H9 (cell line): ENCODE results near the gene EMB. TPM values are rescaled to one million over a fixed set of nuclear protein-coding genes. Genes with fewer than 3 reads are reported as not detected.
"Not testable (repeated sequence)": the region's sequence is repeated elsewhere in the genome, so short reads cannot be mapped to it uniquely, and the experiment has no call there.

Experiments
- DNase-seq: peaks from one replicate; pipeline ENCODE4 v3.0.0-alpha.2; 2017
- H2AFZ ChIP-seq: one replicate; pipeline ENCODE4 v1.6.1; 2013; ENCODE audit warnings: mild to moderate bottlenecking, low read length, control low read depth, moderate library complexity
- H2AK5ac ChIP-seq: 2 replicates; pipeline ENCODE4 v1.6.1; 2013; ENCODE audit warnings: low read length, control low read depth, mixed read lengths; ENCODE audit not compliant: insufficient read length
- H2BK120ac ChIP-seq: one replicate; pipeline ENCODE4 v1.6.1; 2013; ENCODE audit warnings: low read depth, mild to moderate bottlenecking, low read length, control low read depth, inconsistent platforms; ENCODE audit not compliant: poor library complexity, severe bottlenecking
- H2BK12ac ChIP-seq: 2 replicates; pipeline ENCODE4 v1.6.1; 2013; ENCODE audit warnings: low read length, control low read depth, mixed read lengths, low read depth; ENCODE audit not compliant: insufficient read length
- H2BK15ac ChIP-seq: 2 replicates; pipeline ENCODE4 v1.6.1; 2013; ENCODE audit warnings: low read depth, low read length, control low read depth
- H2BK20ac ChIP-seq: one replicate; pipeline ENCODE4 v1.6.1; 2013; ENCODE audit warnings: low read depth, mild to moderate bottlenecking, low read length, control low read depth, inconsistent platforms; ENCODE audit not compliant: poor library complexity, severe bottlenecking
- H2BK5ac ChIP-seq: 2 replicates; pipeline ENCODE4 v1.6.1; 2013; ENCODE audit warnings: low read length, control low read depth, mixed read lengths; ENCODE audit not compliant: insufficient read length
- H3K14ac ChIP-seq: 2 replicates; pipeline ENCODE4 v1.6.1; 2013; ENCODE audit warnings: low read length, control low read depth; ENCODE audit not compliant: insufficient read depth
- H3K18ac ChIP-seq: 2 replicates; pipeline ENCODE4 v1.6.1; 2013; ENCODE audit warnings: low read depth, mild to moderate bottlenecking, mixed read lengths, low read length, control low read depth; ENCODE audit not compliant: insufficient read length
- H3K23ac ChIP-seq: 2 replicates; pipeline ENCODE4 v1.6.1; 2013; ENCODE audit warnings: low read length, control low read depth, mixed read lengths, low read depth; ENCODE audit not compliant: insufficient read length
- H3K23me2 ChIP-seq: 2 replicates; pipeline ENCODE4 v1.6.1; 2013; ENCODE audit warnings: low read depth, mild to moderate bottlenecking, mixed read lengths, low read length, control low read depth; ENCODE audit not compliant: insufficient read length, poor library complexity, severe bottlenecking
- H3K27ac ChIP-seq: 2 replicates; pipeline ENCODE4 v1.5.1; 2013; ENCODE audit warnings: low read length, control low read depth, mixed read lengths, low read depth; ENCODE audit not compliant: insufficient read length
- H3K27me3 ChIP-seq: 2 replicates; pipeline ENCODE4 v1.6.1; 2013; ENCODE audit warnings: low read length, control low read depth, inconsistent platforms; ENCODE audit not compliant: insufficient read depth
- H3K4ac ChIP-seq: 2 replicates; pipeline ENCODE4 v1.6.1; 2013; ENCODE audit warnings: low read depth, mild to moderate bottlenecking, control low read depth, inconsistent platforms, low read length, moderate library complexity
- H3K4me1 ChIP-seq: 2 replicates; pipeline ENCODE4 v1.6.1; 2013; ENCODE audit warnings: low read length, control low read depth, inconsistent platforms; ENCODE audit not compliant: insufficient read depth
- H3K4me2 ChIP-seq: 2 replicates; pipeline ENCODE4 v1.6.1; 2013; ENCODE audit warnings: low read length, control low read depth, mixed read lengths; ENCODE audit not compliant: insufficient read length, insufficient read depth
- H3K56ac ChIP-seq: 2 replicates; pipeline ENCODE4 v1.6.1; 2013; ENCODE audit warnings: low read depth, mild to moderate bottlenecking, mixed read lengths, low read length, control low read depth; ENCODE audit not compliant: insufficient read length
- H3K79me1 ChIP-seq: 2 replicates; pipeline ENCODE4 v1.6.1; 2013; ENCODE audit warnings: low read depth, mild to moderate bottlenecking, moderate library complexity, low read length, control low read depth, inconsistent platforms; ENCODE audit not compliant: insufficient read depth, poor library complexity, severe bottlenecking
- H3K79me2 ChIP-seq: 2 replicates; pipeline ENCODE4 v1.6.1; 2013; ENCODE audit warnings: low read length, control low read depth, inconsistent platforms; ENCODE audit not compliant: insufficient read depth
- H3K9ac ChIP-seq: 2 replicates; pipeline ENCODE4 v1.6.1; 2013; ENCODE audit warnings: low read length, control low read depth, mixed read lengths; ENCODE audit not compliant: insufficient read length; ENCODE audit errors: extremely low read depth
- H3K9me3 ChIP-seq: one replicate; pipeline ENCODE4 v1.6.1; 2013; ENCODE audit warnings: low read depth, low read length, inconsistent platforms; ENCODE audit not compliant: control insufficient read depth
- H3T11ph ChIP-seq: one replicate; pipeline ENCODE4 v1.6.1; 2013; ENCODE audit warnings: mild to moderate bottlenecking, low read length, control low read depth, inconsistent platforms
- H4K20me1 ChIP-seq: one replicate; pipeline ENCODE4 v1.6.1; 2013; ENCODE audit not compliant: control insufficient read depth, insufficient read length, insufficient read depth
- H4K5ac ChIP-seq: 2 replicates; pipeline ENCODE4 v1.6.1; 2013; ENCODE audit warnings: low read depth, mild to moderate bottlenecking, mixed read lengths, low read length, control low read depth; ENCODE audit not compliant: insufficient read length
- H4K8ac ChIP-seq: replicated peaks from 2 replicates; pipeline ENCODE4 v1.6.1; 2013; ENCODE audit warnings: low read length, control low read depth, mixed read lengths, low read depth; ENCODE audit not compliant: insufficient read length
- H4K91ac ChIP-seq: 2 replicates; pipeline ENCODE4 v1.6.1; 2013; ENCODE audit warnings: low read depth, mild to moderate bottlenecking, moderate library complexity, mixed read lengths, low read length, control low read depth; ENCODE audit not compliant: insufficient read length
- H3K27ac Mint-ChIP-seq, 3 experiments: 2 replicates in 2 of 3; 3 replicates in 1 of 3; pipeline ENCODE4 v1.8.0; 2020 to 2021; ENCODE audit warnings: mixed read lengths in 3 of 3, mild to moderate bottlenecking in 1 of 3, moderate library complexity in 1 of 3
- H3K27me3 Mint-ChIP-seq: 2 replicates; pipeline ENCODE4 v1.8.0; 2021; ENCODE audit warnings: low read depth, mild to moderate bottlenecking, moderate library complexity, mixed read lengths
- H3K36me3 Mint-ChIP-seq, 3 experiments: 2 replicates in 2 of 3; 3 replicates in 1 of 3; pipeline ENCODE4 v1.8.0; 2020 to 2021; ENCODE audit warnings: low read depth in 3 of 3, mixed read lengths in 3 of 3; ENCODE audit not compliant: insufficient read depth in 1 of 3
- H3K4me1 Mint-ChIP-seq, 2 experiments: 2 replicates each; pipeline ENCODE4 v1.8.0; 2020; ENCODE audit warnings: mixed read lengths in 2 of 2
- H3K4me3 Mint-ChIP-seq, 2 experiments: 2 replicates in 1 of 2; 3 replicates in 1 of 2; pipeline ENCODE4 v1.8.0; 2020 to 2021; ENCODE audit warnings: mild to moderate bottlenecking in 2 of 2, mixed read lengths in 2 of 2, moderate library complexity in 1 of 2
- H3K9me3 Mint-ChIP-seq, 2 experiments: 2 replicates in 1 of 2; 3 replicates in 1 of 2; pipeline ENCODE4 v1.8.0; 2020; ENCODE audit warnings: mild to moderate bottlenecking in 2 of 2, mixed read lengths in 2 of 2, moderate library complexity in 1 of 2
- CTCF ChIP-seq: fragments of 200-600 bp; sonication (generic); conservative IDR thresholded peaks from 3 replicates; pipeline ENCODE4 v1.8.0; 2021; ENCODE audit warnings: antibody characterized with exemption, mild to moderate bottlenecking
- WGBS: extraction: QIAGEN DNeasy Blood & Tissue Kit; methylation state at CpG from one replicate; pipeline ENCODE4 v1.1.7; 2013; ENCODE audit warnings: missing lambda C conversion rate, low lambda C conversion rate, mixed read lengths; ENCODE audit not compliant: insufficient read length; ENCODE audit errors: extremely low coverage; 5-methylcytosine and 5-hydroxymethylcytosine counted together
- total RNA-seq: library from RNA; stranded (reverse); gene quantifications from 2 replicates; pipeline ENCODE4 v1.2.1, GENCODE V29; 2021

EMB gene
- total RNA-seq, 1 experiment from 2014 or later = 39.4 TPM

- WGBS = no CpG with 5 or more reads among the region's 5 CpGs
- no peak overlapping the region for H3K4me3 Mint-ChIP-seq
Observed at GRCh38 chr5:50420343-50420935, 20.6 kb downstream of the EMB start.

GRCh38 chr5:50419656-50420055 lies 21.4 kb downstream of the EMB start:
- H3K27me3 Mint-ChIP-seq, H2AFZ ChIP-seq, H3K4me2 ChIP-seq, H2BK15ac ChIP-seq, H2BK5ac ChIP-seq, H3K4me1 Mint-ChIP-seq, H3K36me3 Mint-ChIP-seq, H4K5ac ChIP-seq, DNase-seq, H3K23ac ChIP-seq, H3K56ac ChIP-seq, H3K27ac ChIP-seq, H3K79me1 ChIP-seq, H2AK5ac ChIP-seq, H3K79me2 ChIP-seq, H3K9me3 ChIP-seq, H3K27me3 ChIP-seq, H3K4me1 ChIP-seq, H4K20me1 ChIP-seq, H3T11ph ChIP-seq, H3K4me3 Mint-ChIP-seq, H3K27ac Mint-ChIP-seq, H3K23me2 ChIP-seq, H2BK20ac ChIP-seq, H3K14ac ChIP-seq, H2BK120ac ChIP-seq, H4K8ac ChIP-seq, H4K91ac ChIP-seq, H2BK12ac ChIP-seq, H3K4ac ChIP-seq, H3K9me3 Mint-ChIP-seq, H3K9ac ChIP-seq, H3K18ac ChIP-seq: not testable (repeated sequence)
- WGBS = no CpG with 5 or more reads among the region's 6 CpGs

More at GRCh38 chr5:50420343-50420935, 20.6 kb downstream of the EMB start:
- Histone ChIP-seq H3K9me3 (no peaks in the 10 kb centered on the region), H3K4me1 (no peaks in the 10 kb centered on the region), H3K14ac (no peak overlapping the region), H4K8ac (no peak overlapping the region), H3K79me1 (no peaks in the 10 kb centered on the region), H3K23ac (no peak overlapping the region), H2BK120ac (no peak overlapping the region), H4K5ac (no peak overlapping the region), H3K9ac (no peak overlapping the region), H3K27ac (no peak overlapping the region), H3K4me2 (no peak overlapping the region), H2BK5ac (no peak overlapping the region), H2BK15ac (no peak overlapping the region), H3K27me3 (no peaks in the 10 kb centered on the region), H2AK5ac (no peak overlapping the region), H3K23me2 (no peaks in the 10 kb centered on the region), H2BK20ac (no peak overlapping the region), H3K4ac (no peak overlapping the region), H3K56ac (no peak overlapping the region), H4K91ac (no peak overlapping the region), H3K79me2 (peaks cover 1% of the 10 kb centered on the region; the same call in 1 of the 2 replicates), H3K18ac (no peak overlapping the region), H2AFZ (no peak overlapping the region), H3T11ph (no peak overlapping the region), H2BK12ac (no peak overlapping the region), H4K20me1 (no peaks in the 10 kb centered on the region)
- 0 out of 4 replicates have a peak, but pooled peaks cover 0 to 2% of the 10 kb centered on the region in 2 experiments for H3K4me1 Mint-ChIP-seq
- H3K27me3 Mint-ChIP-seq = no peaks in the 10 kb centered on the region
- H3K9me3 Mint-ChIP-seq = peaks cover 2 to 3% of the 10 kb centered on the region in 2 experiments; a peak in 3 of 5 replicates
- no peak for DNase-seq
- no peak for TF ChIP-seq CTCF
- H3K27ac Mint-ChIP-seq = no peak overlapping the region
- H3K36me3 Mint-ChIP-seq = peaks cover 1 to 6% (median 5%) of the 10 kb centered on the region in 3 experiments; a peak in 2 of 7 replicates
